ENCODE measurements around the gene VAX1.

Gene VAX1

DNA sequence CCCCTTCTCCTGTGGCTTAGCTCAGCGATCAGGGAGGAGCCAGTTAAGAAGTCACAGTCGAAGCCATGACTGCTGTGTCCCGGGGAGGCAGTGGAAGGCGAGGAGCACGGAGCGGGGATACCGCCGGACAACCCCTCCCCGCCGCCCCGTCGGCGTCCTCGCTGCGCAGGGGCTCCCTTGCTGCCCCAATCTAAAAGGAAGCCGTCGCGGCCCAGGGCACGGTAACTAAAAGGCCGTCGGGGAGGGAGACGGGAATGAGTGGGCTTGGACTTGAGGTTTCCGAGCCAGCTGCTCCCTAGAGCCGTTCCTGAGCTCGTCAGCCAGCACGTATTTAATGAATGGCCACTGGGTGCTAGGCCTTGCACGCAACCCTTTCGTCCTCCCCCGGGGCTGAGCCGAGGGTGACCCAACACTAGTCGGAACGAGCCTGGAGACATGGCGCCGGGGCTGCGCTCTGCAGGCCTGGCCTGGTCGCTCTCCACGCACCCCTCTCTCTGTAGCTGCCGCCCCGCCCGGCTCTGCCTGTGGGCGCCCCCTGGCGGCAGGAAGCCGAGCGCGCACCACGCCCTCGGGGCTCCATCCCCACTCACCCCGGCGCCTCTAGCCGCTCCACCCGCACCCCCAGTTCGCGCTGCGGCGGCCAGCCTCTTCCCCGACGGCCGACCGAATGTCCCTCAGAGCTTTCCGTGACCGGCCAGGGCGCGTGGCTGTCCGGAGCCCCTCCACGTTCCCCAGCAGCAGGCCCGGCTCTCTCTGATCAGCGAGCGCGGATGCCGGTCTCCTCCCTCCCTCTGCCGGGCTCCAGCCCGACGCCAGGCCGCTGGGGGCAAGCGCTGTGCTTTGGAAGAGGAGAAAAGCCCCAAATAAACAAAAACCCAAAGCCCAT is 30.0 kb upstream of the VAX1 start (continued):
- TF ChIP-seq, protein P1, sequence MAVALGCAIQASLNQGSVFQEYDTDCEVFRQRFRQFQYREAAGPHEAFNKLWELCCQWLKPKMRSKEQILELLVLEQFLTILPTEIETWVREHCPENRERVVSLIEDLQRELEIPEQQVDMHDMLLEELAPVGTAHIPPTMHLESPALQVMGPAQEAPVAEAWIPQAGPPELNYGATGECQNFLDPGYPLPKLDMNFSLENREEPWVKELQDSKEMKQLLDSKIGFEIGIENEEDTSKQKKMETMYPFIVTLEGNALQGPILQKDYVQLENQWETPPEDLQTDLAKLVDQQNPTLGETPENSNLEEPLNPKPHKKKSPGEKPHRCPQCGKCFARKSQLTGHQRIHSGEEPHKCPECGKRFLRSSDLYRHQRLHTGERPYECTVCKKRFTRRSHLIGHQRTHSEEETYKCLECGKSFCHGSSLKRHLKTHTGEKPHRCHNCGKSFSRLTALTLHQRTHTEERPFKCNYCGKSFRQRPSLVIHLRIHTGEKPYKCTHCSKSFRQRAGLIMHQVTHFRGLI (tag by site-specific recombination; IDR thresholded peaks at IDR 0.05) = no peak
- TF ChIP-seq ZNF629 (tag by site-specific recombination; IDR thresholded peaks at IDR 0.05) (no peak), ZBTB8A (tag by site-specific recombination; IDR thresholded peaks at IDR 0.05) (peak; percentile 71), ZNF654 (tag by site-specific recombination; IDR thresholded peaks at IDR 0.05; ENCODE audit: low read depth) (peak; percentile 19; the same call in 1 of the 2 replicates), YY1 (tag by site-specific recombination; IDR thresholded peaks at IDR 0.05) (peak; percentile 59; the same call in 1 of the 2 replicates), ZNF138 (tag by site-specific recombination; IDR thresholded peaks at IDR 0.05; ENCODE audit: borderline replicate concordance) (no peak), GLIS2 (tag by site-specific recombination; IDR thresholded peaks at IDR 0.05) (0 out of 2 replicates have a peak, but pooled peaks have one; percentile 29), ZSCAN30 (tag by site-specific recombination; IDR thresholded peaks at IDR 0.05) (peak; percentile 80), ZNF501 (tag by site-specific recombination; IDR thresholded peaks at IDR 0.05) (peak; percentile 89), ZEB2 (tag by site-specific recombination; IDR thresholded peaks at IDR 0.05) (0 out of 2 replicates have a peak, but pooled peaks have one; percentile 38), ZBTB10 (tag by site-specific recombination; IDR thresholded peaks at IDR 0.05) (peak; percentile 43; the same call in 1 of the 2 replicates), ZNF114 (tag by site-specific recombination; IDR thresholded peaks at IDR 0.05) (no peak), OSR2 (tag by site-specific recombination; IDR thresholded peaks at IDR 0.05) (no peak), ZNF324 (tag by site-specific recombination; IDR thresholded peaks at IDR 0.05) (peak; percentile 20; the same call in 1 of the 2 replicates), ZNF610 (tag by site-specific recombination; IDR thresholded peaks at IDR 0.05; ENCODE audit: borderline replicate concordance) (peak; percentile 86; the same call in 1 of the 2 replicates), ZNF2 (tag by site-specific recombination; IDR thresholded peaks at IDR 0.05) (peak; percentile 92), ZNF513 (tag by site-specific recombination; IDR thresholded peaks at IDR 0.05) (no peak), ZBTB26 (tag by site-specific recombination; optimal IDR thresholded peaks at IDR 0.05) (peak; percentile 78), ZNF747 (tag by site-specific recombination; IDR thresholded peaks at IDR 0.05) (no peak), SP7 (tag by site-specific recombination; IDR thresholded peaks at IDR 0.05) (peak; percentile 48; the same call in 1 of the 2 replicates), ZNF580 (tag by site-specific recombination; IDR thresholded peaks at IDR 0.05) (peak; percentile 14; the same call in 1 of the 2 replicates), MZF1 (tag by site-specific recombination; IDR thresholded peaks at IDR 0.05; ENCODE audit: borderline replicate concordance) (peak; percentile 57; the same call in 1 of the 2 replicates), ZNF391 (tag by site-specific recombination; IDR thresholded peaks at IDR 0.05; ENCODE audit: borderline replicate concordance, low read depth) (peak; percentile 29; the same call in 1 of the 2 replicates), KLF7 (tag by site-specific recombination; IDR thresholded peaks at IDR 0.05; ENCODE audit: borderline replicate concordance) (peak; percentile 80; the same call in 1 of the 2 replicates), ZNF561 (tag by site-specific recombination; IDR thresholded peaks at IDR 0.05; ENCODE audit: borderline replicate concordance) (peak; percentile 54; the same call in 1 of the 2 replicates), ZNF366 (tag by site-specific recombination; conservative IDR thresholded peaks at IDR 0.05) (peak; percentile 29; the same call in 1 of the 2 replicates)
- TF ChIP-seq, protein P2, sequence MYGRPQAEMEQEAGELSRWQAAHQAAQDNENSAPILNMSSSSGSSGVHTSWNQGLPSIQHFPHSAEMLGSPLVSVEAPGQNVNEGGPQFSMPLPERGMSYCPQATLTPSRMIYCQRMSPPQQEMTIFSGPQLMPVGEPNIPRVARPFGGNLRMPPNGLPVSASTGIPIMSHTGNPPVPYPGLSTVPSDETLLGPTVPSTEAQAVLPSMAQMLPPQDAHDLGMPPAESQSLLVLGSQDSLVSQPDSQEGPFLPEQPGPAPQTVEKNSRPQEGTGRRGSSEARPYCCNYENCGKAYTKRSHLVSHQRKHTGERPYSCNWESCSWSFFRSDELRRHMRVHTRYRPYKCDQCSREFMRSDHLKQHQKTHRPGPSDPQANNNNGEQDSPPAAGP (tag by site-specific recombination; IDR thresholded peaks at IDR 0.05) = 0 out of 2 replicates have a peak, but pooled peaks have one; percentile 66
- TF ChIP-seq, protein P3, sequence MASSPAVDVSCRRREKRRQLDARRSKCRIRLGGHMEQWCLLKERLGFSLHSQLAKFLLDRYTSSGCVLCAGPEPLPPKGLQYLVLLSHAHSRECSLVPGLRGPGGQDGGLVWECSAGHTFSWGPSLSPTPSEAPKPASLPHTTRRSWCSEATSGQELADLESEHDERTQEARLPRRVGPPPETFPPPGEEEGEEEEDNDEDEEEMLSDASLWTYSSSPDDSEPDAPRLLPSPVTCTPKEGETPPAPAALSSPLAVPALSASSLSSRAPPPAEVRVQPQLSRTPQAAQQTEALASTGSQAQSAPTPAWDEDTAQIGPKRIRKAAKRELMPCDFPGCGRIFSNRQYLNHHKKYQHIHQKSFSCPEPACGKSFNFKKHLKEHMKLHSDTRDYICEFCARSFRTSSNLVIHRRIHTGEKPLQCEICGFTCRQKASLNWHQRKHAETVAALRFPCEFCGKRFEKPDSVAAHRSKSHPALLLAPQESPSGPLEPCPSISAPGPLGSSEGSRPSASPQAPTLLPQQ (tag by site-specific recombination; IDR thresholded peaks at IDR 0.05) = 0 out of 2 replicates have a peak, but pooled peaks have one; percentile 27
